Vagina (tissue), 2 donors: ENCODE data around the gene MYB.

Source experiments
- CTCF ChIP-seq, 3 experiments: fragments of 450-650 bp in 2 of 3; fragments of 200-600 bp in 1 of 3; sonication (generic) in 1 of 3; IDR thresholded peaks; one replicate each; pipeline ENCODE4 v1.5.1; 2017 to 2019; ENCODE audit warnings: antibody characterized with exemption in 3 of 3, mild to moderate bottlenecking in 2 of 3, moderate library complexity in 2 of 3
- POLR2A ChIP-seq, 2 donors: fragments of 450-650 bp; IDR thresholded peaks; one replicate each; pipeline ENCODE4 v1.6.1; 2017; ENCODE audit warnings: antibody characterized with exemption in 2 of 2, mild to moderate bottlenecking in 2 of 2, moderate library complexity in 2 of 2
- POLR2AphosphoS5 ChIP-seq, 2 donors: sonication (generic); formaldehyde crosslinking; IDR thresholded peaks; one replicate each; pipeline ENCODE4 v1.9.0; 2017; ENCODE audit warnings: antibody characterized with exemption in 2 of 2, mild to moderate bottlenecking in 2 of 2, low read depth in 1 of 2; ENCODE audit not compliant: insufficient read depth in 1 of 2

- TF ChIP-seq POLR2AphosphoS5 (IDR thresholded peaks at IDR 0.05; ENCODE audit: insufficient read depth in 1 of 2, low read depth in 1 of 2): no peak
- TF ChIP-seq CTCF (IDR thresholded peaks at IDR 0.05): no peak
- no peak for TF ChIP-seq POLR2A (IDR thresholded peaks at IDR 0.05)
These were observed 23.8 kb downstream of the MYB start for GRCh38 chr6:135204951-135205350.
